GM12865 (cell line): ENCODE results near the gene EEF1AKMT3.

Source experiments
- DNase-seq: peaks from one replicate; pipeline ENCODE4 v3.0.0; 2010; ENCODE audit warnings: low read depth
- H3K4me3 ChIP-seq: 2 replicates; pipeline ENCODE4 v1.5.1; 2011; ENCODE audit warnings: mild to moderate bottlenecking, low read depth, low read length, control low read depth
- TF ChIP-seq, protein P1 (sequence below): IDR thresholded peaks from 2 replicates; pipeline ENCODE4 v1.5.1; 2011; ENCODE audit warnings: low read length, control low read depth, low read depth, inconsistent platforms; ENCODE audit not compliant: insufficient read depth; ENCODE audit errors: missing control alignments

Gene EEF1AKMT3

GRCh38 chr12:57808351-57808750, 35.9 kb downstream of the EEF1AKMT3 start:
- no peak overlapping the region for H3K4me3 ChIP-seq
- DNase-seq = no peak
- TF ChIP-seq, protein P1, sequence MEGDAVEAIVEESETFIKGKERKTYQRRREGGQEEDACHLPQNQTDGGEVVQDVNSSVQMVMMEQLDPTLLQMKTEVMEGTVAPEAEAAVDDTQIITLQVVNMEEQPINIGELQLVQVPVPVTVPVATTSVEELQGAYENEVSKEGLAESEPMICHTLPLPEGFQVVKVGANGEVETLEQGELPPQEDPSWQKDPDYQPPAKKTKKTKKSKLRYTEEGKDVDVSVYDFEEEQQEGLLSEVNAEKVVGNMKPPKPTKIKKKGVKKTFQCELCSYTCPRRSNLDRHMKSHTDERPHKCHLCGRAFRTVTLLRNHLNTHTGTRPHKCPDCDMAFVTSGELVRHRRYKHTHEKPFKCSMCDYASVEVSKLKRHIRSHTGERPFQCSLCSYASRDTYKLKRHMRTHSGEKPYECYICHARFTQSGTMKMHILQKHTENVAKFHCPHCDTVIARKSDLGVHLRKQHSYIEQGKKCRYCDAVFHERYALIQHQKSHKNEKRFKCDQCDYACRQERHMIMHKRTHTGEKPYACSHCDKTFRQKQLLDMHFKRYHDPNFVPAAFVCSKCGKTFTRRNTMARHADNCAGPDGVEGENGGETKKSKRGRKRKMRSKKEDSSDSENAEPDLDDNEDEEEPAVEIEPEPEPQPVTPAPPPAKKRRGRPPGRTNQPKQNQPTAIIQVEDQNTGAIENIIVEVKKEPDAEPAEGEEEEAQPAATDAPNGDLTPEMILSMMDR = no peak

DNA sequence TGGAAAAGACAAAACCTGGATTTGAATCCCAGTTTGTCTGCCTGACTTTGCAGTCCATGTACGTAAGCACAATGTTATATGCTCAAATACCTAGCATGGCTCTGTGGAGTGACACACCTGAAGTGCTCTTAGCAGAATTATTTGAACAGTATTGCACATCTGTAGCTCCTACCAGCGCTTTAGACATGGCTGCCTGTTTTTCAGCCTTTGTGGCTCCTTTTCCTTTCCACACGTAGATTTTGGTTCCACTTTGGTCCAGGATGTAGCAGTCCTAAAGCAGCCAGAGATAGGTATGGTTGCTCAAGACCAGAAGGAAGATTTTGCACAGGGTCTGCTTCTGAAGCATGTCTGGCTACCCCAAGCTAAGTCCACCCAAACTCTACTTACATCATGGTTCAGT, 37.0 kb downstream of the EEF1AKMT3 start:
- H3K4me3 ChIP-seq = no peak overlapping the region
- DNase-seq = no peak
- TF ChIP-seq, protein P1 = no peak

DNA sequence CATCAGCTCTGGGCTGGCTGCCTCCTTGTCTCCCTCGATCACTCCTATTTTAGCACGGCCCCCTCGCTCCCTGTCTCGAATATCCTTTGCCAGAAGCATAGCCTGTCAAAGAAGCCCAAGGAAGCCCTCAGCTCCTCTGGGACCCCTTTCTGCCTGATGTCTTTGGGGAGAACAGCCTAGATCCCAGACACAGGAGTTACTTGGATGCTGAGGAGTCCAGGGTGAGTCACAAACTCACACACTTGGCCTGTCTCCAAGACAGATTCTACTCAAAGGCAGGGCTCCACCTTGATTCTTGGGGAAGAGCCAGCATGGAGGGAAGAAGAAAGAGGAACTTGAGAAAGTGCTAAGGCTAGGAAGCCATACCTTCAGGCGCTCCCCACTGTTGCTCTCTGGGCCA, 38.0 kb downstream of the EEF1AKMT3 start:
- no peak overlapping the region for H3K4me3 ChIP-seq
- DNase-seq = no peak
- TF ChIP-seq, protein P1 = no peak

DNA sequence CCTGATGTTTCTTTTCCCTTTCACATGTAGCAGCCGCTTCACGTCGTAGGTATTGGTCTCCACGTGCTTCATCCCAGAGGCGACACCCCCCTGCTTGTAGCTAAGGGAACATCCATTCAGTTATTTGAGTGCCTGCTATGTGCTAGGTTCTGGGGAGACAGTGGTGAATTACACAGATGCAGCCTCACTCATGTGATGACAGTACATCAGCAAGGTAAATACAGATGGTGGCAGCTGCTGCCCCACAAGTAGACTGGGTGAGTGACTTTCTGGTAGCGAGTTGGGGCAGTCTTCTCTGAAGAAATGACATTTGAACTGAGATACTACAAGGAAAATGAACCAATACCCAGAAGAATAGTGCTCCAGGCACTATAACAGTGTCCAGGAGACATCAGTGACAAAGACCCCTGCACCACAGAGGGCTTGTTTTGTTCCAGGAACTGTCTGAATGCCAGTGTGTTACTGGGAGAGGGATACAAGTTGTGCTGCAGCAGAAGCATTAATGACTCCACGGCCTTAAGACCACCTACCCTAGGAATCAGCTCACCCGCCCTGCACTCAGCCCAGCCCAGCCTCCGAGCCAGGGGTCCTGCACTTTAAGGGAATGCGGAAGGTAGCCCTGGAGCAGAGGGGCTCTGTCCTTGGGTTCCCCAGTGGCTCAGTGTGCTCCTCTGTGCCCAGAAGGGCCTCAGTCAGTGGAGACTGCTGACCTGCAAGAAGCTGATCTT, 38.8 kb downstream of the EEF1AKMT3 start:
- no peak overlapping the region for H3K4me3 ChIP-seq
- TF ChIP-seq, protein P1 = no peak
- DNase-seq = no peak

DNA sequence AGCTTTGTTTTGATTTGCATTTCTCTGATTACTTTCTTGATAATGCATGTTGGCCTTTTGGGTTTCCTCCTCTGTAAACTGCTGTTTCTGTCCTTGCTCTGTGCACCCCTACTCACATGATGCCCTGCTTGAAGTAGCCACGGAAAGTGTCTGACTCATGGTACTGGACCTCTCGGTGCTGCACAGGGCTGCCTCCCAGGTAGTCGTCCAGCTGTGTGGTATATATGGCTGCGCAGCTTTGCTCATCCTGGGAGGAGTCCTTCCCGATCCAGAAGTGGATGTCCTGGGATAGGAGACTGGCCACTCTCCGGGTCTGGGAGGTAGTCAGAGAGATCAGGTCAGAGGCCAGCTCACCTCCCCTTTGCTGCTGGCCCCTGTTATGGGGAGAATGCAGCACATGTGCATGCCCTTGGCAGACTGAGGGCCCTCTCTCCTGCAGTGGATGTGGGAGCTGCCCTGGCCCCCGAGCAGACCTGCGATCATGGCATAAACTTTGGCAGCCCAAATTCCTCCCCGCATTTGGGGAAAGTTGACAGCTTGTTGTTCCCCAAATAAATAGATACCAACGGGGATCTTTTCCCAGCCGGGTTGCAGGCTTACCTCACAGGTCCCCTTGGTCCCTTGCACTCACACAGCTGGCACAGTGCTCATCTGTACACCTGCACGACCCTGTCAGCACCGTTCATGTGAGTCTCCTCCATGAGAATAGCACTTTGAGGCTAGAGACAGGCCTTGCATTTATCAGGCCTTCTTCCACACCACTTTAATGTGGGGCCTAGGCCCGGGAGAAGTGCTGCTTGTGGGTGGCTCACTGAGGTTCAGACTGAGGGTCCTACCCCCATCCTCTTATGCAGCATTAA, 40.9 kb downstream of the EEF1AKMT3 start:
- TF ChIP-seq, protein P1 = no peak

GRCh38 chr12:57813971-57814772, 41.8 kb downstream of the EEF1AKMT3 start:
- H3K4me3 ChIP-seq = no peak overlapping the region
- TF ChIP-seq, protein P1 = no peak
- no peak for DNase-seq

More for the DNA sequence above, 40.9 kb downstream of the EEF1AKMT3 start:
- H3K4me3 ChIP-seq = no peak overlapping the region
- DNase-seq = no peak
